ENCODE measurements around the gene DSCAML1. TPM values are rescaled to one million over a fixed set of nuclear protein-coding genes. Genes with fewer than 3 reads are reported as not detected.

DSCAML1 gene
- total RNA-seq, 2 experiments from 2014 or later = 0.42 to 1.4 TPM

DNA sequence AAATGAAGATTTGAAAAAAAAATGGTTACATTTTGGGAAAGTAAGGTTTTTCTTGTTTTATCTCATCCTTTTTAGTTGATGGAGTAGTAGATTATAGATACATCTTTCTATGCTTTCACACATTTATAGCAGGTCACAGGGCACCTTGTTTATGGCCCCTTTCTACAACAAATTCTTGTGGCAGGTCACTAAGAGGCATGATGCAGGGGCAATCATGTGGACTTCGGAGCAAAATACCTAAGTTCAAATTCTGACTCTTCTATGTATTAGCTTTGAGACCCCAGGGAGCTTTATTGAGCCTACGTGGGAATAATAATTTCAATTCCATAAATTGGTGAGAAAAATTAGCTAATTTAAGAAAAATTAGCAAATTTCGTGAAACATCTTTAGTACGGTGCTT lies 177.4 kb downstream of the DSCAML1 start:
- ATAC-seq = no peak
- CTCF ChIA-PET = no interaction called here
- Mint-ChIP-seq H3K27ac (no peak overlapping the region), H3K9me3 (ENCODE audit: low read depth) (peaks cover 3% of the 10 kb centered on the region), H3K4me3 (no peak overlapping the region), H3K36me3 (no peaks in the 10 kb centered on the region), H3K27me3 (peaks cover 15% of the 10 kb centered on the region), H3K4me1 (no peaks in the 10 kb centered on the region)
- DNase-seq = no peak

DNA sequence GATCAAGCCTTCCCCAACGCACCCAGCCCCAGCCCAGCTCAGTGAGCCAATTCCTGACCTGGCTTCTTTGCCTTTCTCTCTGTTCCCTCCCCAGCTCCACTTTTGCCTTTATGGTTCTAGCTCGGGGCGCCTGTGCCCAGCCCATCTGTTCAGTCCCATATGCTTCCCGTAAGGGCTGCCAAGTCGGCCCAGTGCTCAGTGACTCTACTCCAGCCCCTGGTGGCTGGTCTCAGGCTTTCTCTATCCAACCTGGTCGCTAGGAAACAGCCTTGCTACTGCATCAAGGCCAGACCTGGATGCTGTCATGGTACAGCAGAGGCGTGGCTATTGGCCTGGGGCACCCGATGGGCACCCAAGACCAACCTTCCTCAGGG lies 178.0 kb downstream of the DSCAML1 start:
- no peaks in the 10 kb centered on the region for H3K36me3 Mint-ChIP-seq
- no peak overlapping the region for H3K4me3 Mint-ChIP-seq
- H3K9me3 Mint-ChIP-seq (ENCODE audit: low read depth) = peaks cover 3% of the 10 kb centered on the region
- no peak for DNase-seq
- H3K4me1 Mint-ChIP-seq = no peaks in the 10 kb centered on the region
- peaks cover 13% of the 10 kb centered on the region for H3K27me3 Mint-ChIP-seq
- CTCF ChIA-PET = interaction anchor here (1.1 to 1.8 kb wide), 2 partner anchors 10 to 193 kb away, joined by 5 to 6 read pairs; no protein-coding TSS in a partner anchor
- no peak for ATAC-seq
- H3K27ac Mint-ChIP-seq = no peak overlapping the region

DNA sequence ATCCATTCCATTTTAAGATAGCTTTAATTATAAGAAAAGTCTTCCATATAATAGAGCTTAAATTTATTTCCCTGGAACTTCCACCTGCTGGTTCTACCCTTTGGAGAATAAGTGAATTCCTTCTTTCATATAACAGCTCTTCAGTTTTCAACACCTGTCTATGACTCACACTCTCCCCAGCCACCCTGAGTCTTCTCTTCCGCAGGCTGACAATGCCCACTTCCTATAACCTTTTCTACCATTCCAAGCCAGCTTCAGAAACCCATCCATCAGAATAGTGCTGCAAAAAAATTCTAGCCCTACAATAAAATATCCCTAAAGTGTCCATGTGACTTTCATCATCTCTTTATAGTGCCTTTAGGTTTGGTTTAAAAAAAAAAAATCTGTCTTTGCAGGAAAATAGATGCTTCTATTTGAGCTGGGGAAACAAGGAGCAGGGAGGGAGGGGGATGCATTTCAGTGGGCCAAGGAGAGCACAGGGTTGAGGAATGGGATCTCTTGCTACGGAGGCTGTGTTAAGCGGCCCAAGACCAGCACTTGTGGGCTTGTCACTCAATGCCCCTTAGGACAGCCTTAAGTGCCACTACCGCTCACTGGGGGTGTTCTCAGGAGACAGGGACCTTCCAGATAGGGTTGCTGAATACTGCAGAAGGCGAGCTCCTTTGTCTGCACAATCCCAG lies 178.6 kb downstream of the DSCAML1 start:
- Mint-ChIP-seq H3K27me3 (peaks cover 13% of the 10 kb centered on the region), H3K36me3 (no peaks in the 10 kb centered on the region), H3K27ac (no peak overlapping the region), H3K4me1 (no peaks in the 10 kb centered on the region), H3K4me3 (no peak overlapping the region), H3K9me3 (ENCODE audit: low read depth) (peaks cover 3% of the 10 kb centered on the region)
- CTCF ChIA-PET = interaction anchor here (1.1 to 1.8 kb wide), 2 partner anchors 11 to 192 kb away, joined by 5 to 6 read pairs; no protein-coding TSS in a partner anchor
- DNase-seq (no peak), ATAC-seq (no peak)

DNA sequence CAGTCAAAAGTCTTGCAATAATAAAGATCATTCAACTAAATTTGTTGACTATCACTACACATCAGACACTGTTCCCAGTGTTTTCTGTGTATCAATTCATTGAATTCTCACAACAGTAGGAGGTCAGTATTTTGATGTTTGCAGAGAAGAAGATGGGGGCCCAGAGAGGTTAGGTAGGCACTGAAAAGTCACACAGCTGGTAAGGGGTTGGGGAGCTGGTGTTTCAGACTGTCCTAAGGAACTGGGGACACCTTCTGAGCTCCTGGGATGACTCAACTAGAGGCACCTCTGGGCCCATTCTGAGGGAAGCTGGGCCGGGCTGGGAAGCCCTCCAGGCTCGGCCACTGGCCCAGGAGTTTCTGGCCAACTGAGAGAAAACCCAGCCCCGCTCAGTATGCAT lies 180.0 kb downstream of the DSCAML1 start:
- Mint-ChIP-seq H3K4me3 (no peak overlapping the region), H3K9me3 (ENCODE audit: low read depth) (peaks cover 3% of the 10 kb centered on the region), H3K27me3 (peaks cover 13% of the 10 kb centered on the region), H3K4me1 (no peaks in the 10 kb centered on the region), H3K36me3 (no peaks in the 10 kb centered on the region), H3K27ac (no peak overlapping the region)
- DNase-seq (no peak), ATAC-seq (no peak)
- CTCF ChIA-PET = no interaction called here

DNA sequence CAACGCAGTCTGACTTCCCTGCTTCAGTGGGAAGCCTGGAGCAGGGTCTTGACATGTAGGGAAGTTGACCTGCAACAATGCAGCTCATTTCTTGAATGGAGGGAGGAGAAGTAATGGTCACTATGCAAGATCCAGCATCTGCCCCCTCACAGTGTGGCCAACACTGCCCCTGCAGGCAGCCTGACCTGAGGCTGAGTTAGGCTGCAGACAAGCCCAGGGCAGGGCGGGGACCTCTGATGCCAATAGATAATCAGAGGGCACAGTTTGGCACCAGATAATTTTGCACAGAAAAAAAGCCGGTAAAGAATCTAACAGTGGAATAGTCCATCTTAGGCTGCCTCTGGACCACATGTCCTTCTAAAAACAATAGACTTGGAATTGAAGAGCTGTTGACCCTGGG lies 182.3 kb downstream of the DSCAML1 start:
- H3K4me1 Mint-ChIP-seq = peaks cover 13% of the 10 kb centered on the region
- no peaks in the 10 kb centered on the region for H3K36me3 Mint-ChIP-seq
- H3K4me3 Mint-ChIP-seq = no peak overlapping the region
- ATAC-seq (no peak), DNase-seq (no peak)
- CTCF ChIA-PET = interaction anchor here (2.3 kb wide), 1 partner anchor 189 kb away, joined by 7 read pairs; no protein-coding TSS in a partner anchor
- H3K27me3 Mint-ChIP-seq = peaks cover 9% of the 10 kb centered on the region
- no peak overlapping the region for H3K27ac Mint-ChIP-seq
- H3K9me3 Mint-ChIP-seq (ENCODE audit: low read depth) = no peaks in the 10 kb centered on the region

DNA sequence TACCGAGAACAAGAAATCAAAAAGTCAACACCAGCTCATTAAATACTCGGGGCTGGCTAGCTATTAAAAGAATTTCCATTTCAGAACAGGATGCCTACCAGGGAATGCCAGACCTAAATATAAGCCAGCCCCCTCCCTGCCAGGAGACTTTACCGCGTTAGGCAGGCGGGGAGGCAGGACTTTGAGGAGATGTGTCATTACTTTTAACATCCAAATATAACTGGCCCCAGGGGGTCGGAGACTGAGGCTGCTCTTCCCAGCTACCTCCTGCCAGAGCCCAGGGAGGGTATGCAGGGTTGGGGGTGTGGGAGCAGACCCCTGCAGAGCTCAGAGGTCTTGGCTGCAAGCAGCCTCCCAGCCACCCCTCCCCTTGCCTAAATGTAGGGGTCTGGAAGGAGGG lies 183.5 kb downstream of the DSCAML1 start:
- no peak overlapping the region for H3K4me3 Mint-ChIP-seq
- CTCF ChIA-PET = no interaction called here

DNA sequence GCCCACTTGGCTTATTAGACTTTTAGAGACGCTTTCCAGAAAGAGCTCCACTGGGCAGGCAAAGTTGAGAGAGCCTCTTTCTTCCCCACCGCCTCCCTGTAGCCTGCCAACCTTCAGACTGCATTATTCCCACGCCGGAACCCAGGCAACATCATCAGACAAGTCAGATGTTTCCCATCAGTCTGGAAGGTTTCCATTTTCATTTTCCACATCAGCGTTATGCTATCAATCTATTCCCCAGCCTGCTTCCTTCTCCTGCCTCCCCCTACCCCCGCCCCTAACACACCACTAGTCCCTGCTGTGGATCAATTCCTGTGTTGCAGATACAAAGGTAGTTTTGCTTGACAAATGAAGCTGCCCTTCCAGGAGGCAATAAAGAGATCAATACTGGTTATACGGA lies 184.8 kb downstream of the DSCAML1 start:
- ATAC-seq (no peak), DNase-seq (no peak)
- CTCF ChIA-PET = interaction anchor here (2.5 kb wide), 1 partner anchor 9 kb away, joined by 9 read pairs; no protein-coding TSS in a partner anchor
- H3K9me3 Mint-ChIP-seq (ENCODE audit: low read depth) = no peaks in the 10 kb centered on the region
- H3K4me1 Mint-ChIP-seq = peaks cover 19% of the 10 kb centered on the region
- H3K27ac Mint-ChIP-seq = no peak overlapping the region
- peaks cover 2% of the 10 kb centered on the region for H3K27me3 Mint-ChIP-seq
- no peaks in the 10 kb centered on the region for H3K36me3 Mint-ChIP-seq
- H3K4me3 Mint-ChIP-seq = no peak overlapping the region

More for the DNA sequence above, 183.5 kb downstream of the DSCAML1 start:
- Mint-ChIP-seq H3K36me3 (no peaks in the 10 kb centered on the region), H3K27ac (no peak overlapping the region), H3K9me3 (ENCODE audit: low read depth) (no peaks in the 10 kb centered on the region), H3K27me3 (peaks cover 7% of the 10 kb centered on the region), H3K4me1 (peaks cover 15% of the 10 kb centered on the region)
- ATAC-seq (no peak), DNase-seq (no peak)

DNA sequence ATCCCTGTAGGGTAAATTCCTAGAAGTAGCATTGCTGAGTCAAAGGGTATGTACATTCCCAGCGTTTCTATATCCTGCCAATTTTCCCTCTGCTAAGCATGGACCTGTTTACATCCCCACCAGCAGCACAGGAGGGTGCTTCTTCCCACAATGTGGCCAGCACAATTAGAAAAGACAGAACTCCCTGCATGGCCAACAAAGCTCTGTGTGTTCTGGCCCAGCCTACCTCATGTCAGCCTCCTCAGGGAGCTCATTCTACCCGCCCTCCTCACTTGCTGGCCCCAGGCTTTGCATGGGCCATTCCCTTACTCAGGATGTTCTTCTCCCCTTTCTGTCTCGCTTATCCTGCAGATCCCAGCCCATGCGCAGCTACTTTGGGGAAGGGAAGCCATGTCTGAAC lies 186.1 kb downstream of the DSCAML1 start:
- Mint-ChIP-seq H3K9me3 (ENCODE audit: low read depth) (no peaks in the 10 kb centered on the region), H3K4me3 (no peak overlapping the region), H3K4me1 (peaks cover 30% of the 10 kb centered on the region), H3K27me3 (peaks cover 2% of the 10 kb centered on the region), H3K27ac (no peak overlapping the region), H3K36me3 (no peaks in the 10 kb centered on the region)
- CTCF ChIA-PET = interaction anchor here (0.6 to 2.5 kb wide), 2 partner anchors 10 to 1060 kb away, joined by 3 to 9 read pairs; no protein-coding TSS in a partner anchor
- ATAC-seq (no peak), DNase-seq (no peak)

DNA sequence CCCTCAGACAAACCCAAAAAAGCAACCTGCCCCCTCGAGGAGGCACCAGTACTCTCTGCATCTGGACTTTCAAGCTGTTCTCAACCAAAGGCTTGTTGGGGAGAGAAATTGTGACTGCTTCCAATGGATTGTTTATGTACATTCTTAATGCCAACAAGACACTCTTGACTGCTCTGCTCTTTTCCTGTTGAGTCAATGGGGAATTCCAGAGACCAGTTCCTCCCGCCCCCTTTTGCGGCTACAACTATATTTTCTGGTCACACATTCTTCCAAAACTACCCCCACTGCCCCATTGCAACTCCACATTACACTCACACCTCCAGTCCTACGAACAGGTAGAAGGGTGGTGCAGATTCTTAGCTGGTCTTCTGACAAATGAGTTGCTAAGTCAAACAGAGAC lies 187.0 kb downstream of the DSCAML1 start:
- H3K4me1 Mint-ChIP-seq = peaks cover 30% of the 10 kb centered on the region
- H3K4me3 Mint-ChIP-seq = no peak overlapping the region
- peaks cover 2% of the 10 kb centered on the region for H3K27me3 Mint-ChIP-seq
- DNase-seq = peak; percentile 47
- ATAC-seq = no peak
- H3K36me3 Mint-ChIP-seq = no peaks in the 10 kb centered on the region
- no peaks in the 10 kb centered on the region for H3K9me3 Mint-ChIP-seq (ENCODE audit: low read depth)
- H3K27ac Mint-ChIP-seq = no peak overlapping the region
- CTCF ChIA-PET = interaction anchor here (2.5 kb wide), 1 partner anchor 11 kb away, joined by 9 read pairs; no protein-coding TSS in a partner anchor

DNA sequence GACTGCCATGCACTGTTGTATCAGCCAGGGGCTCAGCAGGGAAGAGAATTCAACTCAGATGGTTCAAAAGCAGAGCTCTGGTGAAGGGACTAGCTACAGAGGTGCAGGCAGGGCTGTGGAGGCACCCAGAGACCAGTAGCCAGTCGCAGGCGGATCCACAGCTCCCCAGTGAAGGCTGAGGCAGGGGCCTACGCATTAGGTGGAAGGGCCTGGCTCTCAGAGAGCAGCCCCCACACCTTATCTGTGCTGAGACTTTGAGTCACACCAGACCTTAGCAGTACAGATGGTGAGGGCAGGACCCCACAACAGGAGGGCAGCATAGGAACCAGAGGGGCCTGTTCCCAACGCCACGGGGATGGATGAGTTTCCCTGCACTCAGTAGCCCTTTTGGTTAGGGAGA lies 189.6 kb downstream of the DSCAML1 start:
- Mint-ChIP-seq H3K27me3 (peaks cover 2% of the 10 kb centered on the region), H3K36me3 (no peaks in the 10 kb centered on the region), H3K4me1 (peaks cover 30% of the 10 kb centered on the region), H3K4me3 (no peak overlapping the region), H3K27ac (no peak overlapping the region), H3K9me3 (ENCODE audit: low read depth) (no peaks in the 10 kb centered on the region)
- ATAC-seq (no peak), DNase-seq (no peak)
- CTCF ChIA-PET = no interaction called here

DNA sequence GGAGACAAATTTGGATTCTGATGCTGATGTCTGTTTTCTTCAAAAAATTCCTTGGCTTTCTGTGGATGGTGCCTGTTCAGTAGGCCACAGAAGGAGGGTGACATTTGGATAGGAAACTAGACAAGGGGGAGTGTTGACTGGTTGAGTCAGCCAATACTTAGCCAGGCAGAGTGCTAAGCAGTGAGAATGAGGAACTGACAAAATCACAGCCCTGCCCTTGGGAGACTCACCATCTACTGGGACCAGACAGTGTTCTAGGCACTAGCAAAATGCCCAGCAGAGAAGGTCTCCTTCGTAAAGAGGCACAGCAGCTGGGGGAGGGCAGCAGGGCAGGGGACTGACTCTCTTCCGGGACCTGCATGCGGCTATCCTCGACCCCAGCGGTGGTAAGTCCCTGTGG lies 190.2 kb downstream of the DSCAML1 start:
- no peaks in the 10 kb centered on the region for H3K9me3 Mint-ChIP-seq (ENCODE audit: low read depth)
- no peak overlapping the region for H3K4me3 Mint-ChIP-seq
- H3K36me3 Mint-ChIP-seq = no peaks in the 10 kb centered on the region
- ATAC-seq (peak; percentile 55), DNase-seq (no peak)
- CTCF ChIA-PET = interaction anchor here (1.3 to 2.3 kb wide), 2 partner anchors 15 to 181 kb away, joined by 4 to 9 read pairs; no protein-coding TSS in a partner anchor
- peaks cover 2% of the 10 kb centered on the region for H3K27me3 Mint-ChIP-seq
- peaks cover 30% of the 10 kb centered on the region for H3K4me1 Mint-ChIP-seq
- H3K27ac Mint-ChIP-seq = no peak overlapping the region

DNA sequence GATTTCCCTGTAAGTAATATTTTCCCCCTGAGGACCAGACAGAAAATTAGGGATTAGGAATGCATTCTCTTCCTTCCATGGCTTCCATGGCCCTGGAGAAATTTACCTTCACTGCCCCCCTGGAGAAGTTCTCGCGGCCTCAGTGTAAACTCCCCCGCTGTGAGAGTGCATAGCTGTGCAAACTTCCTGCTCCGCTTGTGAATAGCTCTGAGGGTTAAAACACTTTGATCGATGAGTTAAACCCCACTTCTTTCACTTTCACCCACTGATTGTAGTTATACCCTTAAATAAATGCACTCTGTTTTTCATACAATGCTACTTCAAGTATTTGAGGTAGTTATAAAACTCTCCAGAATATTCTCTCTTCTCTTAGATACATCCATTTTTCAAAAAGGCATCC lies 190.8 kb downstream of the DSCAML1 start:
- CTCF ChIA-PET = interaction anchor here (1.3 to 2.3 kb wide), 2 partner anchors 16 to 180 kb away, joined by 4 to 9 read pairs; no protein-coding TSS in a partner anchor
- DNase-seq = peak; percentile 46
- Mint-ChIP-seq H3K4me3 (no peak overlapping the region), H3K4me1 (peaks cover 30% of the 10 kb centered on the region), H3K9me3 (ENCODE audit: low read depth) (no peaks in the 10 kb centered on the region), H3K27ac (peak overlapping the region; percentile 4), H3K36me3 (no peaks in the 10 kb centered on the region), H3K27me3 (peaks cover 4% of the 10 kb centered on the region)
- ATAC-seq = peak; percentile 80

DNA sequence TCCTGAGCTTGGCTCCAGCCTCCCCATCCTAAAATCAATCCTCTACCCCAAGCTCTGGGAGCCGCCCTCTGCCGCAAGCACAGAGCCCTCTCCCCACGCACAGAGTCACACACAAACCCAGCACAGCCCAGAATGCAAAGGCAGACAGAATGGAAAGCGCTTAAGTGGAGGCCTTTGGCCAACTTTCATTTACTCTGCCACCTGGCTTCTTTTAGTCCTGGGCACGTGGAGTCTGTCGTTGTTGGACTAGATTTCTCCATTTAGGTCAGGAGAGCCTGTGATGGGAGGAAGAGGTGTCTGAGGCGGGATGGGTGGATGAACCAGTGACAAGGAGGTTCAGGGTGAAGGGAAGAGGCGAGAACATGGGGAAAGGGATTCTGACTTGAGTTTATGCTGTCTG lies 191.7 kb downstream of the DSCAML1 start:
- Mint-ChIP-seq H3K36me3 (no peaks in the 10 kb centered on the region), H3K27me3 (peaks cover 8% of the 10 kb centered on the region), H3K27ac (no peak overlapping the region), H3K9me3 (ENCODE audit: low read depth) (no peaks in the 10 kb centered on the region), H3K4me1 (peaks cover 23% of the 10 kb centered on the region), H3K4me3 (no peak overlapping the region)
- DNase-seq (no peak), ATAC-seq (no peak)
- CTCF ChIA-PET = interaction anchor here (1.3 to 2.3 kb wide), 2 partner anchors 16 to 179 kb away, joined by 4 to 9 read pairs; no protein-coding TSS in a partner anchor

DNA sequence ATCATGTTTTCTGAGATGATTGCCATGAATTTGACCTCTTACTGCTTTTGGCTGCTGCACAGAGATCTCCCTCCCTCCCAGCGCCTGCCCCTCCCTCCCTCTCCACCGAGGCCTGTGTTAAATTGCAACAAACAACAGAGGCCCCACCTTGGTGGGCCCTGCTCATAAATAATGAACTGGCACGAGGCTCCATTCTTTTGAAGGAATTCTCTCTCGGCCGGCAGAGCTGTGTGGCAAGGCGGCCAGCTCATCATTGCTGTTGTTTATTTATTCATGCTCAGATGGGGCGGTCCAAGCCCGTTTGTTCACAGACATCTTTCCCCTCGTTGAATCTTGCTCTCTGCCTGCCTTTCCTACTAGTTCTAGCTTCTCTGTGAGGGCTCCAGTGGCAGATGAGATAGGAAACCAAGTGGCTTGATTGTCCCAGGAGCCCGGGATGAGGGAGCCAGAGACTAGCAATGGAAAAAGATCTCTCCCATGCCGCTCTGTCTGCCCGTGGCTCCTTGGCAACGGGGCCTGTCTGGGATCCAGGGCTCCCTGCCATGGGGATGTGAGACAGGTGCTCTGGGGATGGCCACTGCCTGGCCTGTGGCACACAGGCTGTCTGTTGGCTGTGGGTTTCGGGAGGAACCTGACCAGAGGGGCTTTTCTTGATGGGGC lies 192.6 kb downstream of the DSCAML1 start:
- Mint-ChIP-seq H3K4me1 (peaks cover 16% of the 10 kb centered on the region), H3K27me3 (peaks cover 15% of the 10 kb centered on the region), H3K27ac (no peak overlapping the region), H3K36me3 (no peaks in the 10 kb centered on the region), H3K4me3 (no peak overlapping the region), H3K9me3 (ENCODE audit: low read depth) (no peaks in the 10 kb centered on the region)
- CTCF ChIA-PET = interaction anchor here (2.3 kb wide), 1 partner anchor 17 kb away, joined by 9 read pairs; no protein-coding TSS in a partner anchor
- ATAC-seq (no peak), DNase-seq (no peak)
